HCT116 (cell line): ENCODE measurements around the gene ACOT8.

ENCODE experiments used
- EZH2phosphoT487 ChIP-seq: fragments of 200-600 bp; IDR thresholded peaks from 2 replicates; pipeline ENCODE4 v1.6.1; 2018; ENCODE audit warnings: antibody characterized with exemption, borderline replicate concordance
- FOSL1 ChIP-seq: IDR thresholded peaks from 2 replicates; pipeline ENCODE4 v1.6.1; 2012; ENCODE audit warnings: low read depth
- POLR2A ChIP-seq: IDR thresholded peaks from 2 replicates; pipeline ENCODE4 v1.7.0; 2011; ENCODE audit warnings: borderline replicate concordance; ENCODE audit not compliant: insufficient read depth, insufficient read length; ENCODE audit errors: extremely low read depth
- SIN3A ChIP-seq: IDR thresholded peaks from 2 replicates; pipeline ENCODE4 v1.6.1; 2012; ENCODE audit warnings: low read depth
- TCF7L2 ChIP-seq: IDR thresholded peaks from 2 replicates; pipeline ENCODE4 v1.7.0; 2011; ENCODE audit warnings: borderline replicate concordance, inconsistent platforms; ENCODE audit not compliant: insufficient read depth, insufficient read length; ENCODE audit errors: extremely low read depth
- YY1 ChIP-seq: IDR thresholded peaks from 2 replicates; pipeline ENCODE4 v1.6.1; 2011; ENCODE audit warnings: low read length, low read depth, moderate library complexity, mild to moderate bottlenecking; ENCODE audit not compliant: insufficient replicate concordance; ENCODE audit errors: extremely low read depth
- ZFX ChIP-seq: fragments of 450-650 bp; IDR thresholded peaks from 2 replicates; pipeline ENCODE4 v1.6.1; 2017
- TF ChIP-seq, protein P1 (sequence below): IDR thresholded peaks from 2 replicates; pipeline ENCODE4 v1.6.1; 2012; ENCODE audit warnings: low read depth

DNA sequence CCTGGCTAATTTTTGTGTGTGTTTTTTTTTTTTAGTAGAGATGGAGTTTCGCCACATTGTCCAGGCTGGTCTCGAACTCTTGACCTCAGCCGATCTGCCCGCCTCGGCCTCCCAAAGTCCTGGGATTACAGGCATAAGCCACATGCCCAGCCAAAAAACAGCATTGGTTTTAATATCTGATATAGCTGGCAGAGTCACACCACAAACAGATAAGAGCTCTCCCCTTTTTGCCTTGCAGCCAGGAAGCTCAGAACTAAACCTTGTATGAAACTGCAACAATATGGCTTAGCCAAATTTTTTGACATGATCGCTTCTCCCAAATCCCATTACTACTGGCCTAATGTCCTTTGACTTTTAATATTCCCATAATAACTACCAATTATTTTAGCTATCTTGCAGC is 4.9 kb downstream of the ACOT8 start:
- no peak for TF ChIP-seq POLR2A
- no peak for TF ChIP-seq YY1
- TF ChIP-seq ZFX: no peak
- TF ChIP-seq SIN3A: no peak
- TF ChIP-seq, protein P1, sequence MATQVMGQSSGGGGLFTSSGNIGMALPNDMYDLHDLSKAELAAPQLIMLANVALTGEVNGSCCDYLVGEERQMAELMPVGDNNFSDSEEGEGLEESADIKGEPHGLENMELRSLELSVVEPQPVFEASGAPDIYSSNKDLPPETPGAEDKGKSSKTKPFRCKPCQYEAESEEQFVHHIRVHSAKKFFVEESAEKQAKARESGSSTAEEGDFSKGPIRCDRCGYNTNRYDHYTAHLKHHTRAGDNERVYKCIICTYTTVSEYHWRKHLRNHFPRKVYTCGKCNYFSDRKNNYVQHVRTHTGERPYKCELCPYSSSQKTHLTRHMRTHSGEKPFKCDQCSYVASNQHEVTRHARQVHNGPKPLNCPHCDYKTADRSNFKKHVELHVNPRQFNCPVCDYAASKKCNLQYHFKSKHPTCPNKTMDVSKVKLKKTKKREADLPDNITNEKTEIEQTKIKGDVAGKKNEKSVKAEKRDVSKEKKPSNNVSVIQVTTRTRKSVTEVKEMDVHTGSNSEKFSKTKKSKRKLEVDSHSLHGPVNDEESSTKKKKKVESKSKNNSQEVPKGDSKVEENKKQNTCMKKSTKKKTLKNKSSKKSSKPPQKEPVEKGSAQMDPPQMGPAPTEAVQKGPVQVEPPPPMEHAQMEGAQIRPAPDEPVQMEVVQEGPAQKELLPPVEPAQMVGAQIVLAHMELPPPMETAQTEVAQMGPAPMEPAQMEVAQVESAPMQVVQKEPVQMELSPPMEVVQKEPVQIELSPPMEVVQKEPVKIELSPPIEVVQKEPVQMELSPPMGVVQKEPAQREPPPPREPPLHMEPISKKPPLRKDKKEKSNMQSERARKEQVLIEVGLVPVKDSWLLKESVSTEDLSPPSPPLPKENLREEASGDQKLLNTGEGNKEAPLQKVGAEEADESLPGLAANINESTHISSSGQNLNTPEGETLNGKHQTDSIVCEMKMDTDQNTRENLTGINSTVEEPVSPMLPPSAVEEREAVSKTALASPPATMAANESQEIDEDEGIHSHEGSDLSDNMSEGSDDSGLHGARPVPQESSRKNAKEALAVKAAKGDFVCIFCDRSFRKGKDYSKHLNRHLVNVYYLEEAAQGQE: no peak
- no peak for TF ChIP-seq EZH2phosphoT487
- no peak for TF ChIP-seq TCF7L2
- no peak for TF ChIP-seq FOSL1
